HUES64 (cell line): ENCODE measurements around the gene TPGS1.

Experiments
- H3K27ac ChIP-seq: 2 replicates; pipeline ENCODE4 v1.7.0; 2013; ENCODE audit warnings: low read depth, low read length, inconsistent platforms
- H3K27me3 ChIP-seq: 2 replicates; pipeline ENCODE4 v1.6.1; 2013; ENCODE audit warnings: mild to moderate bottlenecking, low read length; ENCODE audit not compliant: insufficient read depth
- H3K36me3 ChIP-seq: 2 replicates; pipeline ENCODE4 v1.6.1; 2013; ENCODE audit warnings: mild to moderate bottlenecking, low read length; ENCODE audit not compliant: insufficient read depth
- H3K4me1 ChIP-seq: 2 replicates; pipeline ENCODE4 v1.6.1; 2013; ENCODE audit warnings: mild to moderate bottlenecking, low read length, moderate library complexity; ENCODE audit not compliant: insufficient read depth
- H3K4me3 ChIP-seq: 2 replicates; pipeline ENCODE4 v1.5.1; 2013; ENCODE audit warnings: mild to moderate bottlenecking, low read length, moderate library complexity
- H3K9ac ChIP-seq: 2 replicates; pipeline ENCODE4 v1.6.1; 2013; ENCODE audit warnings: mild to moderate bottlenecking, low read depth, low read length
- H3K9me3 ChIP-seq: 2 replicates; pipeline ENCODE4 v1.6.1; 2013; ENCODE audit warnings: low read depth, low read length; ENCODE audit not compliant: insufficient read depth
- WGBS: fragments of 150-250, 120-280 bp; methylation state at CpG from one replicate; pipeline ENCODE4 v1.1.7; 2013; ENCODE audit warnings: missing lambda C conversion rate; 5-methylcytosine and 5-hydroxymethylcytosine counted together

The TPGS1 gene

DNA sequence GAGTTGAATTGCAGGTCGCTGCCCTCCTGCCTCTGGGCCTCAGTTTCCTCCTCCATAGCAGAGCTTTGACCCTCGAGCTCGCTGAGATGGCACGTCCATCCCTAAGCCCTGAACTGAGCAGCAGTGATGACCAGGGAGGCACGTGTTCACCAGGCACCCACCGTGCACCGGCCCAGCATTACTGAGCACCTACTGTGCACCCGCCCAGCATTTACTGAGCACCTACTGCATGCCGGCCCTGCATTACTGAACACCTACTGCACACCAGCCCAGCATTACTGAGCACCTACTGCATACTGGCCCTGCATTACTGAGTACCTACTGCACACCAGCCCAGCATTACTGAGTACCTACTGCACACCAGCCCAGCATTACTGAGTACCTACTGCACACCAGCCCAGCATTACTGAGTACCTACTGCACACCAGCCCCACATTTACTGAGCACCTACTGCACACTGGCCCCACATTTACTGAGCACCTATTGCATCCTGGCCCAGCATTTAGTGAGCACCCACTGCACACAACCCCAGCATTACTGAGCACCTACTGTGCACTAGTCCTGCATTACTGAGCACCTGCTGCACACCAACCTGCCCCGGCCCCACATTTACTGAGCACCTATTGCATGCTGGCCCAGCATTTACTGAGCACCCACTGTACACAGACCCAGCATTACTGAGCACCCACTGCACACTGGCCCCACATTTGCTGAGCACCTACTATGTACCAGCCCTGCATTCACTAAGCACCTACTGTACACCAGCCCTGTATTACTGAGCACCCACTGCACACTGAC is 6.3 kb downstream of the TPGS1 start:
- Histone ChIP-seq H3K4me3 (no peak overlapping the region), H3K27ac (no peak overlapping the region), H3K27me3 (no peaks in the 10 kb centered on the region; the same call in 1 of the 2 replicates), H3K9me3 (no peaks in the 10 kb centered on the region), H3K9ac (no peak overlapping the region), H3K4me1 (peaks cover 11% of the 10 kb centered on the region), H3K36me3 (peaks cover 8% of the 10 kb centered on the region)
- WGBS, result 78% methylated on average over 10 of the region's 10 CpGs

DNA sequence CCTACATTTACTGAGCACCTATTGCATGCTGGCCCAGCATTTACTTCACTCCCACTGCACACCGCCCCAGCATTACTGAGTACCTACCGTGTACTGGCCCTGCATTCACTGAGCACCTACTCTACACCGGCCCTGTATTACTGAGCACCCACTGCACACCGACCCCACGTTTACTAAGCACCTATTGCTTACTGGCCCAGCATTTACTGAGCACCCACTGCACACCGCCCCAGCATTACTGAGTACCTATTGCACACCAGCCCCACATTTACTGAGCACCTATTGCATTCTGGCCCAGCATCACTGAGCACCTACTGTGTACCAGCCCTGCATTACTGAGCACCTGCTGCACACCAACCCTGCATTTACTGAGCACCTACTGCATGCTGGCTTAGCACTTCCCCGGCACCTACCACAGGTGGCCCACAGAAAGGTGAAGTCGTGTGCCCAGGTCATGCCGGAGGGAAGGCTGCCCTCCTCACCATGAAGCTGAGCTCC is 6.9 kb downstream of the TPGS1 start:
- Histone ChIP-seq H3K27ac (no peak overlapping the region), H3K9me3 (no peaks in the 10 kb centered on the region), H3K9ac (no peak overlapping the region), H3K36me3 (peaks cover 6% of the 10 kb centered on the region), H3K4me1 (peaks cover 11% of the 10 kb centered on the region), H3K27me3 (no peaks in the 10 kb centered on the region; the same call in 1 of the 2 replicates), H3K4me3 (no peak overlapping the region)
- WGBS, result 93% methylated on average over 9 of the region's 9 CpGs

DNA sequence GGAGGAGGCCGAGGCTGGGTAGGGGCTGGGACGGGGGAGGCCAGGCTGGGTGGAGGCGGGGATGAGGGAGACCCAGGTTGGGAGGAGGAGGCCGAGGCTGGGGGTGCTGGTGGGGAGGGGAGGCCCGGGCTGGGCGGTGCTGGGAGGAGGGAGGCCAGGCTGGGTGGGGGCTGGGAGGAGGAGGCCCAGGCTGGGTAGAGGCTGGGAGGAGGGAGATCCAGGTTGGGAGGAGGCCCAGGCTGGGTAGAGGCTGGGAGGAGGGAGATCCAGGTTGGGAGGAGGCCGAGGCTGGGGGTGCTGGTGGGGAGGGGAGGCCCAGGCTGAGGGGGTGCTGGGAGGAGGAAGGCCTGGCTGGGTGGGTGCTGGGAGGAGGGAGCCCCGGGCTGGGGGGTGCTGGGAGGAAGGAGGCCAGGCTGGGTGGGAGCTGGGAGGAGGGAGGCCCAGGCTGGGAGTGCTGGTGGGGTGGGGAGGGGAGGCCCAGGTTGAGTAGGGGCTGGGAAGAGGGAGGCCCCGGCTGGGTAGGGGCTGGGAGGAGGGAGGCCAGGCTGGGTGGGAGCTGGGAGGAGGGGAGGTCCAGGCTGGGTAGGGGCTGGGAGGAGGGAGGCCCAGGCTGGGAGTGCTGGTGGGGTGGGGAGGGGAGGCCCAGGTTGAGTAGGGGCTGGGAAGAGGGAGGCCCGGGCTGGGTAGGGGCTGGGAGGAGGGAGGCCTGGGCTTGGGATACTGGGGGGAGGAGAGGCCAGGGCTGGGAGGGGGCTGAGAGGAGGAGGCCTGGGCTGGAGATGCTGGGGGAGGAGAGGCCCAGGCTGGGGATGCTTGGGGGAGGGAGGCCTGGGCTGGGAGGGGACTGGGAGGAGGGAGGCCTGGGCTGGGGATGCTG is 10.7 kb downstream of the TPGS1 start:
- Histone ChIP-seq H3K36me3 (no peaks in the 10 kb centered on the region), H3K9ac (no peak overlapping the region), H3K27me3 (no peaks in the 10 kb centered on the region; the same call in 1 of the 2 replicates), H3K4me3 (no peak overlapping the region), H3K27ac (no peak overlapping the region), H3K9me3 (peaks cover 12% of the 10 kb centered on the region; the same call in 1 of the 2 replicates), H3K4me1 (no peaks in the 10 kb centered on the region)
- WGBS, result 69% methylated on average over 10 of the region's 10 CpGs

DNA sequence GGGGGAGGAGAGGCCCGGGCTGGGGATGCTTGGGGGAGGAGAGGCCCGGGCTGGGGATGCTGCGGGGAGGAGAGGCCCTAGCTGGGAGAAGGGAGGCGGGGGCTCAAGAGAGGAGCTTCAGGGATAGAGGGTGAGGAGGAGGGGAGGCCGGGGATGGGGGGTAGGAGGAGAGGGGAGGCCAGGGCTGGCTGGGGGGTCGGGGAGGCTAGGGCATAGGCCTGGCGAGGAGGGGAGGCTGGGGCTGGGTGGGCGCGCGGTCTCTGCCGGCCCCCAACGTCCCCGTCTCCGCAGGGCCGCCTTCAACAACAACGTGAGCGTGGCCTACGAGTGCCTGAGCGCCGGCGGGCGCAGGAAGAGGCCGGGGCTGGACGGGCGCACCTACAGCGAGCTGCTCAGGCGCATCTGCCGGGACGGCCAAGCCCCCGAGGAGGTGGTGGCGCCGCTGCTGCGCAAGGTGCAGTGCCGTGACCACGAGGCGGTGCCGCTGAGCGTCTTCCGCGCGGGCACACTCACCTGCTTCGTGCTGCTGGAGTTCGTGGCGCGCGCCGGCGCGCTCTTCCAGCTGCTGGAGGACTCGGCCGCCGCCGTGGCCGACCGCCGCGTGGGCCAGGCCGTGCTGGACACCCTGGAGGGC is 11.4 kb downstream of the TPGS1 start:
- Histone ChIP-seq H3K36me3 (no peaks in the 10 kb centered on the region), H3K9ac (no peak overlapping the region), H3K27ac (no peak overlapping the region), H3K4me1 (no peaks in the 10 kb centered on the region), H3K27me3 (no peaks in the 10 kb centered on the region; the same call in 1 of the 2 replicates), H3K4me3 (no peak overlapping the region), H3K9me3 (peaks cover 12% of the 10 kb centered on the region; the same call in 1 of the 2 replicates)
- 35% methylated on average over 58 of the region's 58 CpGs for WGBS

DNA sequence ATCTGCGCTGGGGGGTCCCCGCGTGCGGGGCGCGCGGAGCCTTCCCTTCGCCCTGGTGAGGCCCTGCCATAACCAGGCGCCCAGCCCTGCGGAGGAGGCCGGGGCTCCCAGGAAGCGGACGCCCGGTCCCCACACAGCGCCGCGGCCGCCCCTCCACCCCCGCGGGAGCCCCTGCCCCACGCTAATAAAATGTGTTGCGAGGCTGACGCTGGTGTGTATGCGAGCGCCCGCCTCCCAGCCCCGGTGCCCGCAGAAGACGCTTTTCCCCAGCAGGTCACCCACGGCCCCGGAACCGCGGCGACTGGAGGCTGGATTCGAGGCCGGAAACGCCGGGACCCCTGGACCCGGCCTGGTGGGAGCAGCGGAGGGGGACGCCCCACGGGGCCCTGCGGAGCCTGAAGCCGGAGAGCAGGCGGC is 12.2 kb downstream of the TPGS1 start:
- Histone ChIP-seq H3K27me3 (no peaks in the 10 kb centered on the region), H3K27ac (no peak overlapping the region), H3K4me1 (no peaks in the 10 kb centered on the region), H3K9ac (no peak overlapping the region), H3K36me3 (no peaks in the 10 kb centered on the region), H3K9me3 (peaks cover 12% of the 10 kb centered on the region; the same call in 1 of the 2 replicates), H3K4me3 (no peak overlapping the region)
- WGBS, result 91% methylated on average over 45 of the region's 45 CpGs

- H3K36me3 ChIP-seq, result no peaks in the 10 kb centered on the region
- H3K4me3 ChIP-seq, result no peak overlapping the region
- peaks cover 12% of the 10 kb centered on the region; the same call in 1 of the 2 replicates for H3K9me3 ChIP-seq
- H3K4me1 ChIP-seq, result 0 out of 2 replicates have a peak, but pooled peaks cover 4% of the 10 kb centered on the region
- H3K9ac ChIP-seq, result no peak overlapping the region
- WGBS, result 92% methylated on average over 12 of the region's 12 CpGs
- peaks cover 5% of the 10 kb centered on the region; the same call in 1 of the 2 replicates for H3K27me3 ChIP-seq
- no peak overlapping the region for H3K27ac ChIP-seq
Measured at GRCh38 chr19:522726-523125, 15.4 kb downstream of the TPGS1 start.

DNA sequence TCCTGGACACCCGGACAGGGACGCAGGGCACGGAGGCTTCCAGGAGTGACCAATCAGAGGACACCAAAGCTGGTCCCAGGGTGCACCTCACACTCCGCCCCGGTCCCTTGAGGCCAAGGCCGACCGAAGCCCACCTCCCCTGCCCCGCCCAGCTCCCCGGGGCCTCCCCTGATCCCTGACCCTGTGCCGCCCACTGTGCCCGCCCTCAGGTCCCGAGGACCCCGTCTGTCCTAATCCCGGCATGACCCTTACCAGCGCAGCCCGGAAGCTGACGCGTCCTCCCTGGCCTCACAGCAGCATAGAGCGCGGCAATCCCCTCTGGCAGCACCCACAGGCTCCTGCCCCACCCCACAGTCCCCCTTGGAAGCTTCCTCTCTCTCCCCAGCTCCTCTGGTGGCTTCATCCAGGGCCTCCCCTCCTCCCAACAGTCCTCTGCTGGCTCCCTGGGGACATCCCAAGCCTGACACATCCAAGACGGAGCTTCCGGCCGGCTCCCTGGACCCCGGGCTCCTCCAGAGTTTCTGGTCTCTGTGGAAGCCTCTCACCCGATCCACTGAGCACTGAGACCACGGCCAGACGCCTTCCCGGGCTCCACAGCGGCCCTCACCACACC is 16.9 kb downstream of the TPGS1 start:
- Histone ChIP-seq H3K27ac (no peak overlapping the region), H3K9me3 (peaks cover 12% of the 10 kb centered on the region; the same call in 1 of the 2 replicates), H3K36me3 (no peaks in the 10 kb centered on the region), H3K4me1 (0 out of 2 replicates have a peak, but pooled peaks cover 4% of the 10 kb centered on the region), H3K4me3 (no peak overlapping the region), H3K27me3 (peaks cover 5% of the 10 kb centered on the region; the same call in 1 of the 2 replicates), H3K9ac (no peak overlapping the region)
- 79% methylated on average over 29 of the region's 29 CpGs for WGBS

DNA sequence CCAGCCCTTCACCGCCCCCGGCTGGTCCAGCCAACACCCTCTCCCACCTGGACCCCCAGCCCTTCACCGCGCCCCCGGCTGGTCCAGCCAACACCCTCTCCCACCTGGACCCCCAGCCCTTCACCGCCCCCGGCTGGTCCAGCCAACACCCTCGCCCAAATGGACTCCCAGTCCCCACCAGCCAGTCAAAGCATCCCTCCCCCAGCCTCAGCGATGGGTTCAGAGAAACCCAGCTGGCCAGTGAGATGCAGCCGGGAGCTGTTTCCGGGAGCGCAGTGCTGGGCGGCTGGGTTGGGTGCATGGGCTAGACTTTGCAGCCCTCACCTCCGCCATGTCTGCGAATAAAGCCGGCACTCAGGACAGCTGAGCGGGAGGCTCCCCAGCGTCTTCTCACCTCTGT is 17.7 kb downstream of the TPGS1 start:
- Histone ChIP-seq H3K27ac (no peak overlapping the region), H3K27me3 (peaks cover 5% of the 10 kb centered on the region; the same call in 1 of the 2 replicates), H3K36me3 (no peaks in the 10 kb centered on the region), H3K4me3 (no peak overlapping the region), H3K9ac (no peak overlapping the region), H3K9me3 (peaks cover 12% of the 10 kb centered on the region; the same call in 1 of the 2 replicates), H3K4me1 (0 out of 2 replicates have a peak, but pooled peaks cover 4% of the 10 kb centered on the region)
- WGBS, result 72% methylated on average over 16 of the region's 18 CpGs

DNA sequence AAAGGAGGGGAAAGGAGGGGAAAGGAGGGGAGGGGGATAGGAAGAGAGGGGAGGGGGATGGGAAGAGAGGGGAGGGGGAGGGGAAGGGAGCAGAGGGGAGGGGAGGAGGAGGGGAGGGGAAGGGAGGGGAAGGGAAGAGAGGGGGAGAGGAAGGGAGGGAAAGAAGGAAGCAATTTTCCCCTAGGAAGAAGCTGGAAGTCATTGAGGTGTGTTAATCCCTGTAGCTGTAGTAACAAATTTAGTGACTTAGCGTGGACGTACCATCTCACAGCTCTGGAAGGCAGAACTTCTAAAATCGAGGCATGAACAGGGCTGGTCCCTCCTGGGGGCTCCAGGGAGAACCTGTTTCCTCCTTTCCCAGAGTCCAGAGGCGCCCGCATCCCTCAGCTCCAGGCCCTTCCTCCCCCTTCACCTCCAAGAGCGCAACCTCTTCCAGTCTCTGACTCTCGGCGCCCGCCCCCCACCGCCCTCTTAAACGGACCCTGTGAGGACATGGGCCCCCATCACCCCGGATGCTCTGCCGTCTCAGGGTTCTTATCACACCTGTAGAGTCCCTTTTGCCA is 18.6 kb downstream of the TPGS1 start:
- Histone ChIP-seq H3K4me1 (0 out of 2 replicates have a peak, but pooled peaks cover 4% of the 10 kb centered on the region), H3K9me3 (peaks cover 10% of the 10 kb centered on the region; the same call in 1 of the 2 replicates), H3K36me3 (no peaks in the 10 kb centered on the region), H3K4me3 (no peak overlapping the region), H3K27ac (no peak overlapping the region), H3K27me3 (peaks cover 5% of the 10 kb centered on the region; the same call in 1 of the 2 replicates), H3K9ac (no peak overlapping the region)
- WGBS, result 56% methylated on average over 13 of the region's 13 CpGs
